CD4-positive, alpha-beta T cell treated with Interleukin-12 subunit alpha and Interleukin-12 subunit beta, for 1 hour (primary cell): ENCODE measurements around the gene C4orf51.

ENCODE experiments used
- DNase-seq: peaks from one replicate; pipeline ENCODE4 v3.0.0-alpha.2; 2020

Gene C4orf51

DNA sequence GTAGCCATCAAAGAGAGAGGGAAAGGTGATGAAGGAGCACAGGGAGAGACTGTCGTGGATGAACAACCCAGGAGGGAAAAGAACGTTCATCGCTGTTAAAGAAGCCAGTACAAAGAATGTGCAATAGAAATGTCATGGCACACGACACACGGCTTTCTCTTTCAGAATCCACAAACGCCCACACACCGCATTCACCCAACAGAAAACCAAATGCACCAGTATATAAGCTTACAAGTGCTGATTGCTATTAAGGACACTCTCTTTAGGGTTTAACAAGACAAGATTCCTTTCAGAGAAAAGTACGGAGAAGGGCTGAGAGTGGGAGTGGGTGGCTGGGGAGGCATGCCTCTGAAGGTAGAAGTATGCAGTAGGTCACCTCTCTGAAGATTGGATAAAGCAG, 80.2 kb downstream of the C4orf51 start:
- DNase-seq: no peak

DNA sequence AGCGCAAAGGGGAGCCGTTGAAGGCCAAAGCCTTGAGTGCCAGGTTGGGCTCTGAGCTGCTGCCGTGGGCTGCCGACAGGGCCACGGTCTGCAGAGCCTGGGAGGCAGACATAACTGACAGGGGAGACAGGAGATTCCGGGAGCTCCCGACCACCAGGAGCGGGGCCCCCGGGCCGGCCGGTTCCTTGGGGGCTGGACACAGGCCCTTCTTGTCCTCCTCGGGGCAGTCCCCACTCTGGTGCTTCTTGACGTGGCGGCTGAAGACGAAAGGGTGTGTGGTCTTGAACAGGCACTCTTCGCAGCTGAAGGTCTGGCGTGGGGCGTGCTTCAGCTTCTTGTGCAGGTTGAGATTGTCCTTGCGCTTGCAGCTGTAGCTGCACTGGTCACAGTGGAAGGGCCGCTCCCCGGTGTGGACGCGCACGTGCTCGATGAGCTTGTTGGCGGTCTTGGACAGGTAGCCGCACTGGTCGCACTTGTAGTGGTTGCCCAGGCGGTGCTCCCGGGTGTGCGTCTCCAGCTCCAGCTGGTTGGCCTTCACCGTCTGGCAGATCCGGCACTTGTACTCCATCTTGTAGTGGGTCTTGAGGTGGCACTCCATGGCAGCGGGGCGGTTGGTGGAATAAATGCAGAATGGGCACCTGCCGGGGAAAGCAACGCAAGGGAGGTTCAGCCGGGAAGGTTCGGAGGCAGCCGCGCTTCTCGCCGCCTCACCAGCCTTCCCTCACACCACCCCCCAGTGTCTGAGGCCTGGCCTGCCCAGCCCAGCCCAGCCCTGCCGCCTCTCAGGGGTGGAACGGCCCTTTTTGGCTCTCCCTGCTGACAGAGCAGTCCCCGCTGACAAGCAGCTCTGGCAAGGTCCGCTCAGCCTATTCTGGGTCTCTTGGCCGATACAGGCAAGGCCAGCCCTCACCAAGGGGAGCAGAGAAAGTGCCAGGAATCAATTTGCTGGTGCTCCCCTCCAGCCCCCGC, 81.3 kb downstream of the C4orf51 start:
- no peak for DNase-seq

DNA sequence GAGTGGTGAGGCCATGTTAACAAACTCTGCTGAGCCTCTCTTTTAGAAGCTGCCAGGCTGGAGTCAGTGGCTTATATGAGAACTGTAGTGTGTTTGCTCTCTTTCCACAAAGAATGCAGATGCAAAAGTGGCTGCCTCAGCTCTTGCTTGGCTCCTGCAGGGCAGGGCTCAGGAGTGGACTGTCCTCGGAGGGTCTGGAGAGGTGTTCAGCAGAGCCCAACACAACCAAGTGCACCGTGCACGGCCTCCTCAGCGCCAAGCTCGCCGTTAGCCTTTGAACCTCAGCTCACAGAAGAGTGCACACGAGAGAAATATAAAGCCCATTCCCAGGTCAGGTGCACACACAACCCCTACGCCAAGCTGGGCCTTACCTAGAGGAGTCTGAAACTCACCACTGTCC, 82.8 kb downstream of the C4orf51 start:
- no peak for DNase-seq

DNA sequence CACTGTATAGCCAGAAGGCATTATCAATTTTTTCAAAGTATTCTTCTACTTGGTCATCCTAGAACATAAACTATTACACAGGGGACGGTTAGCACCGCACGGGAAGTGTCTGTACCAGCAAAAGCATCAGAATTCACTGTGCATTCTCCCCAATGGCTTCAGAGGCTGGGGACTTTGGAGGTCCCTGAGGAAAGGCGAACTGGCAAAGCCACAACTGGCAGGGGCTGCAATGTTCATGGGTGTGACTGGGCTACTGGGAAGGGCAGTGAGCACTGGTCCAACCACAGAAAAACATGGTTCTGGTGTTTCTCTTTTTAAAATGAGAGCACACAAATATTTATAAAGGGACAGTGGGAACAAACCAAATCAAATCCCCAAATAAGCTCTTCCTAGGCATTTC, 83.5 kb downstream of the C4orf51 start:
- DNase-seq: no peak

DNA sequence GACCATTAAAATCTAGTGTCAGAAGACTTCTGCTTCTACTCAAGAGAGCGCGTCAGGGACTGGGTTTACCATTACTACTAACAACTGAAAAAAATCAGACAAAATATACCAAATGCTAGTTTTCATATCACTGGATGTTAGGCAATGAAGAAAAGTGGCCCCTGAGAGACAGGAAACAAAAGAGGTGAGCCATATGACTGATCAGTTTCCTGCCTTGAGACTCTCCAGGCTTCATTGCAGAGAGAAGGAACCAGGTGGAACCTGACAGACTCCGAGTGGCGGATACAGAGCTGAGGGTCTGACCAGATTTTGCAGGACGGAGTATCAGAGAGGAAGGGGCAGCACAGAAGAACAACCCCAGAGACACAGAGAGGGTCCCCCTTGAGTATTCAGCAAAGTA, 86.3 kb downstream of the C4orf51 start:
- no peak for DNase-seq

DNA sequence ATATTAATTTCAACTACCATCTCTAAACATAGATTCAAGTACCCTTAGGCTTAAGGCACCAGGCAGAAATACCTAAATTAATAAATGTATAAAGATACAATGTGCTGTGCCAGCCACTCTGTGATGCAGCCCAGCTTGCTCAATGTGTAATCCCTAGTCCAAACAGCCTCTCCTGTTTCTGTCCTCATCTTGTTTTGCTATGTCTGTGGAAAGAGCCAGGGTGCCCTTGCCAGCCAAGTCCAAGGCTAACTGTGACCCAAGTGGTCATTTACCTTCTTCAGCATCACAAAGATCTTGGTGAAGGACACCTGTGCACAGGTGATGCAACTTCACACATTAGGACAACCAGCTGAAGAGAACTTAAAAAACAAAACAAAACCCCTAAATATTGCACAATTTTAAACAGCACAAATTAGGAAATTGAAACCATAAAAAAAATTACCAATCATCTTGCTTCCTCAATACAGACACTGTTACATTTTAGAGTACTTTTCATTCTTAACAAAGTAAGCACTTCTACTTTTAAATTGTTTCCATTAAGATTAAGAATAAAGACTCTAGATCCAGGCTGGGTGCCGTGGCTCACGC, 89.6 kb downstream of the C4orf51 start:
- no peak for DNase-seq

DNA sequence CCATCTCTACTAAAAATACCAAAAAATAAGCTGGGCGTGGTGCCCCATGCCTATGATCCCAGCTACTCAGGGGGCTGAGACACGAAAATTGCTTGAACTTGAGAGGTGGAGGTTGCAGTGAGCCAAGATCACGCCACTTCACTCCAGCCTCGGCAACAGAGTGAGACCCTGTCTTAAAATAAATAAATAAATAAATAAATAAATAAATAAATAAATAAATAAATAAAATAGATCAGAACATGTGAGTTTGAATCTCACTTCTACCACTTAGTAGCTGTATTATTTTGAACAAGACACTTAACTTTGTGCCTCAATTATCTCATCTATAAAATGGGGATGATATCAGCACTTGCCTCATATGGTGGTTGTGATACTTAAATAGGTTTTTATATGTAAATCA, 90.2 kb downstream of the C4orf51 start:
- no peak for DNase-seq

DNA sequence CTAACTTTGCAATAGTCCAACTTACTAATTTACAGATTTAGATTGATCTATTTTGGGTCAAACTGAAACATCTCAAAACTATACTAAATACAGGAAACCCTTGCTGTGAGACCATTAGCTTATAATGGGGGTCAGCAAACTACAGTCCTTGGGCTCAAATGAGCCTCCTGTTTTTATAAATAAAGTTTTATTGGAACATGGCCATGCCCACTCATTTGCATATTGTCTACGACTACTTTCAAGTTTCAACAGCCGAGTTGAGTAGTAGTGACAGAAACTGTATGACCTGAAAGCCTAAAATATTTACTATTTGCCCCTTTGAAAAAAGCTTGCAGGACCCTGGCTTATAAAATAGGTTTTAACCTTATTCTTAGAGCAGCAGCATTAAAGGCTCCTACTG, 92.4 kb downstream of the C4orf51 start:
- DNase-seq: no peak

DNA sequence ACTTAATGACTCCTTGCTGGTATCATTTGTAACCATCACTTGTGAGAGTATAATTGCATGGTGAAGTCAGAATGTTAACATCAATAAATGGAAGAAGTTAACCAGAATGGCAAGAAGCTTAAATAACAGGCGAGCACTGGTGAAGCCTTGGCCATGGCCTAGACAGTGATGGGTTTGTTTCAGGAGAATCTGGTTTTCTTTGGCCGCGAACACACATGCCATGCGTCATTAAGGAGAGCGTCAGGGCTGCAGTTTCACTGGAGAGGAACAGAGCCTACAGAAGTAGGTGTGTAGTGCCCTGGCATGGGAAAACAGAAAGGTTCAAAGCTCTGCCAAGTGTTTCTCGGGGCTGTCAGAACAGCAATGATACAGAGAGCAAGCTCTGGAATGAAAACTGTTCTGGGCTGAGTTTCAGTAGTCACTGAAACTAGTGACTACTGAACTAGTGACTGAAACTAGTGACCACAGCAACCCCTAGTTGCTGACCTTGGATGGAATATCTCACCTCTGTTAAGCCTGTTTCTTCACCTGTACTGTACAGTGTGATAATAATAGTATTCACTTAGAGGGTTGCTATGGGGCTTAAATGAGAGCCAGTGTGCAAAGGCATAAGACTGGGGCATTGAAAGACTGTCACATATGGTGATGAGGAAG, 93.8 kb downstream of the C4orf51 start:
- no peak for DNase-seq

DNA sequence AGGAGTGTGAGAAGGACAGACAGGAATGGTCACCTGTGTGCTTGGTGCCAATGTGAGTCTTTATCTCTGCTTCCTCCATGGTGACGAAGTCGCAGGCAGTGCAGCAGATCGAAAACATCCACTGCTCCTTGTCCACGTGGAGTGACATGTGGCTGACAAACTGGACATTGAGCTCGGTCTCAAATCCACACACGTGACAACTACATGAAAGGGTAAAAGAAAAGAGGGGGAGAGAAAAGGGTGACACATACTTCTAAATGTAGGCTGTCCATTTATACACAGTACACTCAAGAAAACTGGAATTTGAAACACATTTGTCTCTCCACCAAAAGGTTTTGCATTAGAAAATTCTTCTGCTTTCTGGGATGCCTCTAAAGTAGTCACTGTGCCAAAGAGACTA, 94.5 kb downstream of the C4orf51 start:
- no peak for DNase-seq

DNA sequence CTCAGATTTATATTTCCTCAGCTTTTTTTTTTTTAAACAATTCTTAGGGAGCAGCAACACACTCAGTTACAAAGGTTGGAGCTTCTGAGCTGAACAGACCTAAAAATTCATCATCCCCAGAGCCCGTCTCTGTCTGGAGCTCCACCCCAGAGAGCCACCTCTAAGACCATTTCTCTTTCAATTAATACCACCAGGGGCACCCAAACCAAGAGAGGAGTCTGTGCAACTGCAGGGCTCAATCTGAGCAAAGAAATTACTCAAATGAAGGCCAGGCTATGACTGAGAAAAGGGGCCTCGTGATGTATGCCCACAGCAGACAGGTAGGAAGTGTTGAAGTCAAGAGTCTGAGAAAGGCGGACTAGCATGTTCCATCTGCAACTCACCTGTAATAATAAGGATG, 95.5 kb downstream of the C4orf51 start:
- DNase-seq: no peak

DNA sequence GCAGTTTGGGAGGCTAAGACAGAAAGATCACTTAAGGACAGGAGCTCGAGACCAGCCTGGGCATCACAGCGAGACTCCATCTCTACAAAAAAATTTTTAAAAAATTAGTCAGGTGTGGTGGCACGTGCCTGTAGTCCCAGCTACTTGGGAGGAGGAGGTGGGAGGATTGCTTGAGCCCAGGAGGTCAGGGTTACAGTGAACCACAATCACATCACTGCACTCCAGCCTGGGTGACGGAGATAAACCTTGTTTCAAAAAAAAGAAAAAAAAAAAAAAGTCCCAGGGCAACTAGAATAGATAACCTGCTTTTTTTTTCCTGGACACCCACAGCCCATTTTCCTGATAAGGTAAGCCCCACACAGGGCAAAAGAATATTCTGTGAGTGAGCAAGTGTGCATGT, 96.3 kb downstream of the C4orf51 start:
- no peak for DNase-seq

DNA sequence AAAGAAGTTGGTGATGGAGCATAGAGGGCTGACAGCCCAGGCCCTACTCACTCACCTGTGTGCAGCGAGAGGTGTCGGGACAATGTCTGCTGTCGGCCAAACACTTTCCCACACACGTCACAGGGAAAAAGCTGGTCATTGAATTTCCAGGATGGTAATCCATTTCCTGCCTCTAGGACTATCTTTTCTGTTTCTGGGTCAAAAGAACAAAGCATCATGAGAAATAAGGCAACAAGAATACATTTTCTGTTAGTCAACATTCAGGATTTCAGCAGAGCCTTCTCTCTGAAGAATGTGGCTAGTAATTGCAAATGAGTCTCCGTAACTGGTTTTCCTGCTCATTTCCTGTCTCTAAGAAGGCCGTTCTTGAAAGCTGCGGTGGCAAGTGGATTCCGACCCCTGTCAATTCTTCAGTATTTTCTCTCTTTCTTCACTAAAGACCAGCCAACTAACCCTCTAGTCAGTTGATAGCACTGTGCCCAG, 99.4 kb downstream of the C4orf51 start:
- DNase-seq: no peak

DNA sequence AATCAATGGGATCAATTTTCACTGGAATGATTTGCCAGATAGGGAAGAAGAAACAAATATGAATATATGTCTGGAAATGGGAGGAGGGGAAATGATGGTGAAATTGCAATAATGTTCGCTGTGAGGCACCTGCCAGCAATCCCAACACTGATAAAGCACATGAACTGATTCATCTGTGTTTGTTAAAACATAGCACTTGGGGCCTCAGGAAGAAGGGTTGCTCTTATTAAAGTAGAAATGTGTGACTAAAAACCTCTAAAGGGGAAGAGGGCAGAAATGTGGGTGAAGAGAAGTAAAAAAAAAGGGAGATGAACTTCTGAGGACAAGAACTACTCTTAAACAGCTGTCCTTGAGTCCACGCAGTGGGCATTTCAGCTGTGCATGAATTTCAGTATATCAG, 101.4 kb downstream of the C4orf51 start:
- no peak for DNase-seq
